Measurements from ENCODE around the gene SRP54.

DNA sequence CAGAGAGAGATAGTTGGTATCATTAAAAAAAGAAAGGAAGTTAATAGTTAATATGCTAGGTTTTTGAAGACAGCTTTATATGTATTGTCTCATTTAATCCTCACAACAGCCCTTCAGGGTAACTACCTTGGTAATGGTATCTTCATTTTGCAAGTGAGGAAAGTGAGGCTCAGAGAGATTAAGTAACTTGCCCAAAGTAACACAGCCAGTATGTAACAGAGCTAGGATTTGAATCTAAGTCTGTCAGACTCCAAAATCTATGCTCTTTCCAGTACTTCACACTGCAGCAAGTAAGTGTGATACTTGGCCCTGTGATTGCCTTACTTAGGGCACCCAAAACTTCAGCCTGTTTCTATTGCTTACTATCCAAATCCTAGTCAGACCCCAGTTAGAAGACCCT is 7.0 kb downstream of the SRP54 start:
- TF ChIP-seq, protein P1, sequence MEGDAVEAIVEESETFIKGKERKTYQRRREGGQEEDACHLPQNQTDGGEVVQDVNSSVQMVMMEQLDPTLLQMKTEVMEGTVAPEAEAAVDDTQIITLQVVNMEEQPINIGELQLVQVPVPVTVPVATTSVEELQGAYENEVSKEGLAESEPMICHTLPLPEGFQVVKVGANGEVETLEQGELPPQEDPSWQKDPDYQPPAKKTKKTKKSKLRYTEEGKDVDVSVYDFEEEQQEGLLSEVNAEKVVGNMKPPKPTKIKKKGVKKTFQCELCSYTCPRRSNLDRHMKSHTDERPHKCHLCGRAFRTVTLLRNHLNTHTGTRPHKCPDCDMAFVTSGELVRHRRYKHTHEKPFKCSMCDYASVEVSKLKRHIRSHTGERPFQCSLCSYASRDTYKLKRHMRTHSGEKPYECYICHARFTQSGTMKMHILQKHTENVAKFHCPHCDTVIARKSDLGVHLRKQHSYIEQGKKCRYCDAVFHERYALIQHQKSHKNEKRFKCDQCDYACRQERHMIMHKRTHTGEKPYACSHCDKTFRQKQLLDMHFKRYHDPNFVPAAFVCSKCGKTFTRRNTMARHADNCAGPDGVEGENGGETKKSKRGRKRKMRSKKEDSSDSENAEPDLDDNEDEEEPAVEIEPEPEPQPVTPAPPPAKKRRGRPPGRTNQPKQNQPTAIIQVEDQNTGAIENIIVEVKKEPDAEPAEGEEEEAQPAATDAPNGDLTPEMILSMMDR (conservative IDR thresholded peaks at IDR 0.05 in 1 of 2, IDR thresholded peaks at IDR 0.05 in 1 of 2; ENCODE audit: low read depth in 1 of 2, low read length in 2 of 2), result no peak
- TF ChIP-seq EZH2 (IDR thresholded peaks at IDR 0.05; ENCODE audit: low read length, missing control alignments), result no peak

Data from fibroblast of lung (primary cell).